PC-3 (cell line): ENCODE data around the gene ACSBG1. TPM values are rescaled to one million over a fixed set of nuclear protein-coding genes. Genes with fewer than 3 reads are reported as not detected.

Source experiments
- ATAC-seq: fragments of 200-7000 bp; cut with Tn5 transposase; 2 replicates; pipeline ENCODE4 v1.9.1; 2020; ENCODE audit warnings: mild to moderate bottlenecking, moderate library complexity
- BruUV-seq: library from RNA; stranded (reverse); fragments of 400-500 nt; replicated peaks from 2 replicates; lab custom pipeline; 2021; lab: Mats Ljungman, UMichigan
- CTCF ChIA-PET: fragments of 300-600 bp; sonication (Branson Sonifier 250); formaldehyde crosslinking; loops from one replicate; lab custom pipeline; 2022; ENCODE audit warnings: antibody characterized with exemption; lab: Charles Lee
- POLR2A ChIA-PET: fragments of 300-600 bp; sonication (Branson Sonifier 250); formaldehyde crosslinking; loops from one replicate; lab custom pipeline; 2022; ENCODE audit warnings: antibody characterized with exemption; ENCODE audit not compliant: unreplicated experiment; lab: Charles Lee
- DNase-seq: peaks from one replicate; pipeline ENCODE4 v3.0.0-alpha.2; 2015
- H2AFZ ChIP-seq: fragments of 300-600 bp; sonication (generic); 2 replicates; pipeline ENCODE4 v1.6.0; 2016; ENCODE audit warnings: antibody characterized with exemption, low read length
- H3F3A ChIP-seq: fragments of 300-600 bp; sonication (generic); one replicate; pipeline ENCODE4 v1.6.0; 2017; ENCODE audit warnings: antibody characterized with exemption, low read length, control low read depth, mild to moderate bottlenecking; ENCODE audit not compliant: unreplicated experiment
- H3K27ac ChIP-seq: fragments of 300-600 bp; sonication (generic); 2 replicates; pipeline ENCODE4 v1.5.1; 2016; ENCODE audit warnings: mild to moderate bottlenecking, low read length
- H3K27me3 ChIP-seq: fragments of 300-600 bp; sonication (generic); 2 replicates; pipeline ENCODE4 v1.6.1; 2016; ENCODE audit warnings: low read length, mixed read lengths
- H3K36me3 ChIP-seq: fragments of 300-600 bp; sonication (generic); 2 replicates; pipeline ENCODE4 v1.6.1; 2016; ENCODE audit warnings: low read depth, mixed run types, low read length, mixed read lengths
- H3K4me1 ChIP-seq: fragments of 300-600 bp; sonication (generic); 2 replicates; pipeline ENCODE4 v1.5.1; 2016; ENCODE audit warnings: low read length; ENCODE audit not compliant: insufficient read depth
- H3K4me2 ChIP-seq: fragments of 300-600 bp; sonication (generic); 2 replicates; pipeline ENCODE4 v1.6.0; 2016; ENCODE audit warnings: low read length
- H3K4me3 ChIP-seq: fragments of 300-600 bp; sonication (generic); 2 replicates; pipeline ENCODE4 v1.5.1; 2016; ENCODE audit warnings: mild to moderate bottlenecking, low read length, mixed read lengths
- H3K79me2 ChIP-seq: fragments of 300-600 bp; sonication (generic); 2 replicates; pipeline ENCODE4 v1.6.1; 2017; ENCODE audit warnings: low read length, mixed read lengths
- H3K9ac ChIP-seq: fragments of 300-600 bp; sonication (generic); 2 replicates; pipeline ENCODE4 v1.6.0; 2016; ENCODE audit warnings: mild to moderate bottlenecking, low read length
- H3K9me2 ChIP-seq: fragments of 300-600 bp; sonication (generic); replicated peaks from 2 replicates; pipeline ENCODE4 v1.6.1; 2016; ENCODE audit warnings: mixed run types, low read length, mixed read lengths
- H3K9me3 ChIP-seq: fragments of 300-600 bp; sonication (generic); 2 replicates; pipeline ENCODE4 v1.6.1; 2016; ENCODE audit warnings: low read length, mixed read lengths
- H4K20me1 ChIP-seq: fragments of 300-600 bp; sonication (generic); 2 replicates; pipeline ENCODE4 v1.6.1; 2016; ENCODE audit warnings: low read length, mixed read lengths
- CTCF ChIP-seq: fragments of 300-600 bp; sonication (generic); conservative IDR thresholded peaks from 2 replicates; pipeline ENCODE4 v1.5.1; 2017; ENCODE audit warnings: antibody characterized with exemption, low read depth, mild to moderate bottlenecking, low read length
- EZH2 ChIP-seq: fragments of 300-600 bp; sonication (generic); IDR thresholded peaks from one replicate; pipeline ENCODE4 v1.6.1; 2017; ENCODE audit warnings: antibody characterized with exemption, mild to moderate bottlenecking, low read length; ENCODE audit not compliant: unreplicated experiment
- EZH2phosphoT487 ChIP-seq: fragments of 300-600 bp; sonication (generic); IDR thresholded peaks from 2 replicates; pipeline ENCODE4 v1.6.1; 2018; ENCODE audit warnings: mild to moderate bottlenecking, antibody characterized with exemption, low read length, borderline replicate concordance
- intact Hi-C: fragments of 100-400 bp; cut with micrococcal nuclease; formaldehyde crosslinking; loops from 2 replicates; pipeline ENCODE4 v1.9.0; 2023
- total RNA-seq: library from RNA; depleted of rRNA; stranded (reverse); fragments of >200 nt; gene quantifications from 2 replicates; pipeline ENCODE4 v1.2.3, GENCODE V29; 2014

The ACSBG1 gene
- total RNA-seq, 1 experiment from 2014 or later = 0.36 TPM

GRCh38 chr15:78177447-78177873 lies 56.9 kb downstream of the ACSBG1 start:
- Histone ChIP-seq H3F3A (no peaks in the 10 kb centered on the region), H3K9ac (no peak overlapping the region), H4K20me1 (no peaks in the 10 kb centered on the region), H3K79me2 (no peaks in the 10 kb centered on the region), H3K27ac (no peak overlapping the region), H3K4me2 (no peak overlapping the region), H3K9me3 (no peaks in the 10 kb centered on the region), H3K9me2 (no peaks in the 10 kb centered on the region), H3K27me3 (no peaks in the 10 kb centered on the region), H2AFZ (no peak overlapping the region), H3K4me1 (no peaks in the 10 kb centered on the region), H3K36me3 (no peaks in the 10 kb centered on the region), H3K4me3 (no peak overlapping the region)
- CTCF ChIA-PET = interaction anchor here (2.0 kb wide), 1 partner anchor 64 kb away, joined by 5 read pairs; no protein-coding TSS in a partner anchor
- no TSS peak for BruUV-seq
- intact Hi-C loops = loop anchor here (1.0 to 5.0 kb wide), 2 partner anchors 60 to 64 kb away; no protein-coding TSS in a partner anchor
- TF ChIP-seq CTCF = peak; percentile 91
- TF ChIP-seq EZH2 = no peak
- ATAC-seq (peak; percentile 69), DNase-seq (peak; percentile 52)
- POLR2A ChIA-PET = no interaction called here

- DNase-seq = no peak
- Histone ChIP-seq H3K4me2 (no peak overlapping the region), H3K27ac (no peak overlapping the region), H3K79me2 (no peaks in the 10 kb centered on the region), H2AFZ (no peak overlapping the region), H3K36me3 (peaks cover 14% of the 10 kb centered on the region), H3K4me1 (no peaks in the 10 kb centered on the region), H4K20me1 (no peaks in the 10 kb centered on the region), H3K9me3 (no peaks in the 10 kb centered on the region), H3K4me3 (no peak overlapping the region), H3K27me3 (no peaks in the 10 kb centered on the region), H3K9me2 (no peaks in the 10 kb centered on the region), H3K9ac (no peak overlapping the region), H3F3A (no peaks in the 10 kb centered on the region)
- ATAC-seq = peak; percentile 45; the same call in 1 of the 2 replicates
- intact Hi-C loops = loop anchor here (5.0 kb wide), 1 partner anchor 58 kb away; no protein-coding TSS in a partner anchor
- ChIA-PET CTCF (no interaction called here), POLR2A (no interaction called here)
- BruUV-seq = no TSS peak
- no peak for TF ChIP-seq EZH2
- no peak for TF ChIP-seq CTCF
- TF ChIP-seq EZH2phosphoT487 = no peak
Measured at GRCh38 chr15:78175330-78175729, 59.0 kb downstream of the ACSBG1 start.

GRCh38 chr15:78174401-78174800 lies 60.0 kb downstream of the ACSBG1 start:
- no peak overlapping the region for H2AFZ ChIP-seq
- no peak for TF ChIP-seq EZH2phosphoT487
- TF ChIP-seq CTCF = no peak
- TF ChIP-seq EZH2 = no peak
- H3K9ac ChIP-seq = no peak overlapping the region
- H3K27ac ChIP-seq = no peak overlapping the region
- H3K36me3 ChIP-seq = peaks cover 14% of the 10 kb centered on the region
- ChIA-PET CTCF (no interaction called here), POLR2A (no interaction called here)
- no peaks in the 10 kb centered on the region for H3K4me1 ChIP-seq
- H3K9me2 ChIP-seq = no peaks in the 10 kb centered on the region
- no peaks in the 10 kb centered on the region for H3K79me2 ChIP-seq
- H3K4me2 ChIP-seq = no peak overlapping the region
- no peak for ATAC-seq
- no peaks in the 10 kb centered on the region for H4K20me1 ChIP-seq
- H3K27me3 ChIP-seq = no peaks in the 10 kb centered on the region
- no peaks in the 10 kb centered on the region for H3F3A ChIP-seq
- intact Hi-C loops = no loop called here
- no peaks in the 10 kb centered on the region for H3K9me3 ChIP-seq
- H3K4me3 ChIP-seq = no peak overlapping the region
- DNase-seq = no peak
- BruUV-seq = no TSS peak
